A673 (cell line): Measurements from ENCODE around the gene KIAA0319L.

Experiments
- CTCF ChIP-seq: fragments of 300-800, 200-600 bp; sonication (generic); conservative IDR thresholded peaks from 2 replicates; pipeline ENCODE4 v1.5.1; 2017; ENCODE audit warnings: low read depth, mild to moderate bottlenecking, antibody characterized with exemption, low read length, moderate library complexity, mixed read lengths
- EZH2 ChIP-seq: fragments of 200-600 bp; sonication (generic); IDR thresholded peaks from 2 replicates; pipeline ENCODE4 v1.6.1; 2017; ENCODE audit warnings: borderline replicate concordance, low read depth, mild to moderate bottlenecking, mixed read lengths, antibody characterized with exemption, low read length; ENCODE audit not compliant: poor library complexity, severe bottlenecking

- TF ChIP-seq EZH2: no peak
- TF ChIP-seq CTCF: no peak
Observed at GRCh38 chr1:35557118-35557610, at the start of gene KIAA0319L.
